HS-27A (cell line): ENCODE data around the gene TTC29.
"Not testable (repeated sequence)": the region's sequence is repeated elsewhere in the genome, so short reads cannot be mapped to it uniquely, and the experiment has no call there.

Experiments used
- DNase-seq: peaks from one replicate; pipeline ENCODE4 v3.0.0-alpha.2; 2012; ENCODE audit warnings: low read depth, missing footprints

Gene TTC29

GRCh38 chr4:146855761-146856160 lies 89.9 kb downstream of the TTC29 start:
- DNase-seq: no peak

GRCh38 chr4:146852360-146852759 lies 93.3 kb downstream of the TTC29 start:
- DNase-seq: no peak

DNA sequence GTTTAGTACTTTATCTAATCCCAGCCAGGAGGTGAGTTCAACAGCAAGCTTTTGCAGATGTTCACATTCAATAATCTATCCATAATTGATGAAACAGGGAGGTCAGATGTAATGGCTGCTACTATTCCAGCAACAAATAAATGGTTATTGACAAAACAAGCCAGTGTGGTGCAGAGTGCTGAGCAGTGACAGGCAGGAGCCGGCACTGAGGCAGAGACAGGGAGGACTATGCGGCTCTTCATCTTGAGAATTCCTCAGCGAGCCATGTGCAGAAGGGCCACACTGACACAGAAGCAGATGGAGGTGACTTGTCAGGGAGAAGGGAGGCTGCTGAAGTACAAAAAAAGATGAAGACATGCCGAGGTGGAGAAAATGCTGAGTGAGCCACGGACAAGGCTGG lies 98.3 kb downstream of the TTC29 start:
- no peak for DNase-seq

DNA sequence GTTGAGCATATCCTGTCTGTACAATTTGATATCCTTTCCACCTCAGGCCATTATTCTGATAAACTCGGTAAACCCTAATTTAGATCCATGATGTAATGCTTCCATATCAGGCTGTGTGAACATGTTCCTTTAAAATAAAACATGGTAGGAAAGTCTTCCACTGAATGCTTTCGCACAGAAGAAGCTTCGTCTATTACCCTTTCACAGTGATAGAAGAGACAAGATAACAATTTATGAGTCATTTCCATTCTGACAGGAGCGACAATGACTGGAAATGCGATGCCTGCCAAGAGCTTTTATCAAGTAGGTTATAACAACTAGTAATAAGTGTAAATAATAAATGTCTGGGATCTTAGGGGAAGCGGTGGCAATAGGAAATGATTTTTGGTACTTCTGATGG lies 98.8 kb downstream of the TTC29 start:
- no peak for DNase-seq

- DNase-seq: no peak
Measured at GRCh38 chr4:146844761-146845160, 100.9 kb downstream of the TTC29 start.

DNA sequence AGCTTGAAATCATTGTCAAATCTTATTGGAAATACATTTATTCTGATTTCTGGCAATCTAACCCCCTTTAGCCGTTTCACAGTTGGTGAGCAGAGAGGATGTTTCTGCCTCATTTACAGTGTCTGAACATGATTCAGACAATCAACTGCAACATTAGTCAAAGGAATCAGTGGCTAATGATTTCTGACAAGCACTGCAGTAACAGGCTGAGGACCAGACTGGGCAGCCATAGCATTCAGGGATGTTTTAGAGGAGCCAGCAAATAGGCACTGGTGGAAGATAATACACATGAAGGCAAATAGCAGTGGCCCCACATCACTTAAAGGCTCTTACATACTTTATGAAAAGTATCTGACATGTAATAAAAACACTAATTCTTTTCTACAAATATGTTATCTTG lies 102.8 kb downstream of the TTC29 start:
- no peak for DNase-seq

DNA sequence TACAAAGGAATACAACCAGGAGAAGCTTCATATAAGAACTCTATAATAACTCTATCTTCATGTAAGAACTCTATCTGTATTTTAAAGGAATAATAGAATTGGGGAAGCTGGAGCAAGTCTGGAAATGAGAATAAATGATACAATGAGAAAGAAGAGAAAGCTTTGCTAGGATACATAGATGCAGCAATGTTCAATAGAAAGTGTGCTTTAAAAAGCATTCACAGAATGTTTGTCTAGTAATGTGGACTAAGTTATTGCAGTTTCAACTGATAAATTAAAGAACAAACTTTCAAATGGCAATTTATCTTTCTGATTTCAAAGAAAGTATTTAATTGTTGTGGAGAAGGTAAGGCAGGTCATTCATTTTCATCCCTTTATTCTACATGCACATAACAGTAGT lies 104.9 kb downstream of the TTC29 start:
- no peak for DNase-seq

DNA sequence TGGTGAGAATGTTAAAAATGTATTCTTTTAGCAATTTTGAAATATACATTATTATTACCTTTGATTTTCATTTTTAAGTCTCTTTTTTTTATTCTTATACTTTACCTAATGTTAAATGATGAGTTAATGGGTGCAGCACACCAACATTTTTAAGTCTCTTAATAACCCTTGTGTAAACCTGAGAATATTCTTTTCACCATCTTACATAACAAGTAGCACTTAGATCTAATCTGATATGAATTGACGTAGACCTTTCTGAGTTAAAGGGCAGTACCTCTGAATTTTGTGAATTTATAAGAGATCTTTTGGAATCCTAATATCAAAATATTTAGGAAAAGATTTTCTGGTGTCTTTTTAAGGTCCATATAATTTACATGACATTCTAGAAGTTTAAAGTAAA lies 110.6 kb downstream of the TTC29 start:
- no peak for DNase-seq

GRCh38 chr4:146834263-146835034 lies 111.2 kb downstream of the TTC29 start:
- DNase-seq: no peak

DNA sequence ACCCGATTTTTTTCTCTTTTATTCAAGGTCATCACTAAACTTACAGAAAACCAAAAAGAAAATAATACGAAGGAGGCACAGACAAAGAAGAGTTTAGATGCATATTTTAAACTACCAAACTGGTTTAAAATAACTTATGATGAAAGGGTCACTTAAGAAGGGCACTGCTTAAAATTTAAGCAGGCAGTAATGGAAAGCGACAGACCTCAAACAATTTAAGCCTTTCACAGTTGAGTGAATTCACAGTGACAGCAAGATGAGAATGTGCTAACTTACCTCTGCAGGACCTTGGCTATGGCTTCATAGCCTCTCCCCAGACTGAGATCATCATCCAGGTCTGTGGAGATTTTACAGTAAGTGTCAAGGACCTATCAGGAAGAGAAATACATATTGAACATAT lies 112.1 kb downstream of the TTC29 start:
- DNase-seq: no peak

GRCh38 chr4:146822980-146823379 lies 122.7 kb downstream of the TTC29 start:
- not testable (repeated sequence) for DNase-seq

DNA sequence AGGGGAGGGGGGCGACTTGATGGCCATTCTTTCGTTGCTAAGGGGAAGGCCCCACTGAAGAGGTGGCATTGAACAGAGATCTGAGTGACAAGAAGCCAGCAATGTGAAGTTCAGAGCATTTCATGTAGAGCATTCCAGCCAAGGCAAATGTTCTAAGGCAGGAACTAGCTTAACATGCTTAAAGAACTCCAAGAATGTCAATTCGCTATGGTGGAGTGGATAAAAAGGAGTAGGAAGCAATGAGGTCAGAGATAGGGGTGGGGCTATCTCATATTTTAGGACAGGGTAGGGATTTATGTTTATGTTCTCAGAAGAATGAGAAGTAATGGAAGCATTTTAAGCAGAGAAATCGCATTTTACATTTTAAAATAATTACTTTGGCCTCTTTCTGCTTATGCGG lies 130.9 kb downstream of the TTC29 start:
- peak; percentile 4 for DNase-seq

GRCh38 chr4:146795711-146796110 lies 150.0 kb downstream of the TTC29 start:
- DNase-seq: no peak

- no peak for DNase-seq
Measured at GRCh38 chr4:146793727-146794126, 151.9 kb downstream of the TTC29 start.

DNA sequence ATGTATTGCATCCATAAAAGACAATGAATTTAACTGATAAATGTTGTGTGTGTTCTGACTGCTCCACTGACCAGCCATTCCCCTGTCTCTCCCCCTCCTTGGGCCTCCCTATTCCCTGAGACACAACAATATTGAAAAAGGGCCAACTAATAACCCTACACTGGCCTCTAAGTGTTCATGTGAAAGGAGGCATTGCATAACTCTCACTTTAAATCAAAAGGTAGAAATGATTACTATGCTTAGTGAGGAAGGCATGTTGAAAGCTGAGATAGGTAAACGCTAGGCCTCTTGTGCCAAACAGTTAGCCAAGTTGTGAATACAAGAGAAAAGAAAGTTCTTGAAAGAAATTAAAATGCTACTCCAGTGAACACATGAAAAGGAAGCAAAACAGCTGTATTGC lies 154.2 kb downstream of the TTC29 start:
- DNase-seq: no peak

DNA sequence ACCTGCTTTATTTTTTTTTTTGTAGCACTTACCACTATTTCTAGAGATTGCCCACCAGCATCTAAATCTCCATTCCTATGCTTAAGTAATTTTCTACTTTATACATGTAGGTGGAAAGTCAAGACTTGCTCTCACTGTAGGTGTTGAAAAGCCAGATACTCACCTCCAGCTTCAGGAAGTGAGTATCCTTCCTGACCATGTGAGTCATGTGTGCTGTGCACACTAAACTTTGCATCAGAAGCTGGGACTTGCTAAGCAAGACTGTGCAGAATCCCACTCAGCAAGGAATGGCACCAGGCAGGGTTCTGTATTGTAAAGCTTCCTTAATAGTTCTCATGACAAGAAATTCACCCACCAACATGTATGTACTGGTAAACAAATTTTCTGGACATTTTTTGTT lies 155.1 kb downstream of the TTC29 start:
- no peak for DNase-seq

DNA sequence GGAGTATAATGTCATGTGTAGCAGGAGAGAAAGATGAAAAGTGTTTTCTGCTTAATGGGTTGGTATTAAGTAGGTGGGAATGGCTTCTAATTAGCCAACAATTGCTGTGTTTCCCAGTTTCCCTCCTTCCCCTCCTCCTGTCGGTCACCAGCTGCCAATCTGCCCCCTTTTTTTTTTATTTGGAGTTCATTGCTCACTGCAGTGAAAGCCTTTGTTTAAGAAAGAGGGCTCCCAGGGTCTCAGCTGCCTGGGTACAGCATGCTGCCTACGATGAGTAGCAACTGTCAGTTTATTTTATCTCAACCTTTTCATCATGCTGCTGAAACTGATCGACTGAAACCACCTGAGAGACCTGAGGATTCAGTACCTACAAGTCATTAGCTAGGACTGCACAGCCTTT lies 157.9 kb downstream of the TTC29 start:
- no peak for DNase-seq

DNA sequence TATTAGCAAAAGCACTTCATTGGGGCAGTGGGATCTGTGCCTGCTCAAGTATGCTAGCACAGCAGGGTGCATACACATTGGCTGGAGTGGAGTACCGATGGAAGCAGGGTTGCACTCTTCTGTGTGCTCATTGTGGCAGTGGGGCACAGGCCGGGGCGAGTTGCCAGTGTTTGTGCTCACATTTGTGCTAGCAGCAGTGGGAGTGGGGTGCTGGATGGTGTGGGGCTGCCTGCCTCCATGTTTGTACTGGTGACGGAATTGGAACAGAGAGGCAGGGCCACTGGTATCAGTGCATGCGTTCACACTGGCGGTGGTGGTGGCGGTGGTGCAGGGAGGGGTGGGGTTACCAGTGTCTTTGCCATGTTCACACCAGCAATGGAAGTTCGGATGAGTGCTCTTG lies 169.0 kb downstream of the TTC29 start:
- DNase-seq: no peak

DNA sequence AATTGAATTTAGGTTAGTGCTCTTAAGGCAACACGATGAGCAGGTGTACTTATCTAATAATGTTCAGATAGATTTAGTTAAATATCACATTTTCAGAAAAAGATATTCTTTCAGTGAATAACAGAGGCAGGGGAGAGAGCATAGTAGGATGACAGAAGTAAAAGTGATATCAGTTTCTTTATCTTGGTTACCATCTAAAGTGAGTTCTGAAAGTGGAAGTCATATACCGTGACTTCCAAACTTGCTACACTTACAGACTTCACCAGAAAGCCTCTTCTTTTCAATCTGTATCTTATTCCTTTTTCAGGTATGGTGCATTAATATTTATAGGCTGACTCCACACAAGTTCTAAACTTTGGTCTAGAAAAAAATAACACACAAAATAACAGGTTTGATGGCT lies 182.1 kb downstream of the TTC29 start:
- DNase-seq: no peak

DNA sequence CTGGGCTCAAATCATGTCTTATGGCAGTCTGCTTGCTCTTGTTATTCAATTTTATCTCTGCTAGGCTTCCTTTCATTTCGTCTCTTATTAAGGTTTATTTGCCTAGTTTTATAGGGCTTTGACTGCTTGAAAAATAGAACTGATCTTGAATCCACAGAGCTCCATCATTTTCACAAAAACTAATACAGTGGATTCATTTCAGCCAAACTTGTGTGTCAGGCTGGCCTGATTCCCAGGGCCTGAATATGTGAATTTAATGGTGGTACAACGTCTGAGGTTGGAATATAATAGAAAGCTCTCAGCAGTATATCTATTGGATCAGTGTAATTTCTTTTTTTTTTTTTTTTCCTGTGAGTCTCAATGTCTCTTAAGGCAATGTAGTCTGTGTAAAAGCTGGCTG lies 183.6 kb downstream of the TTC29 start:
- no peak for DNase-seq

DNA sequence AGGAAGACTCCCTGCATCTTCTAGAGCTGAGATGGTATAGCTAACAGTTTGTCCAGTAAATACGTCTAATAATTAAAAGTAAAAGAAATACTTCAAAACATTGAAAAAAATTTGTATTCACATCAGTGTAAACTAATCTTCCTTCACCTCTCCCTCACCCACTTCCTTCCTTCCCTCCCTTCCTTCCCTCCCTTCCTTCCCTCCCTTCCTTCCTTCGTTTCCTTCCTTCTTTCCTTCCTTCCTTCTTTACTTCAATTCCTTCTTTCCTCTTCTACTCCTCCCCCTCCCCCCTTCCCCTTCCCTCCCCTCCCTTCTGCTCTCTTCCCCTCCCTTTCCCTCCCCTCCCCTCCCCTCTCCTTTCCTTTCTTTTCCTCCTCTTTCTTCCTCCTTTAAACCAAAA lies 203.2 kb downstream of the TTC29 start:
- DNase-seq: no peak

- no peak for DNase-seq
Measured at GRCh38 chr4:146739182-146739581, 206.5 kb downstream of the TTC29 start.

GRCh38 chr4:146723519-146723918 lies 222.1 kb downstream of the TTC29 start:
- DNase-seq: not testable (repeated sequence)

DNA sequence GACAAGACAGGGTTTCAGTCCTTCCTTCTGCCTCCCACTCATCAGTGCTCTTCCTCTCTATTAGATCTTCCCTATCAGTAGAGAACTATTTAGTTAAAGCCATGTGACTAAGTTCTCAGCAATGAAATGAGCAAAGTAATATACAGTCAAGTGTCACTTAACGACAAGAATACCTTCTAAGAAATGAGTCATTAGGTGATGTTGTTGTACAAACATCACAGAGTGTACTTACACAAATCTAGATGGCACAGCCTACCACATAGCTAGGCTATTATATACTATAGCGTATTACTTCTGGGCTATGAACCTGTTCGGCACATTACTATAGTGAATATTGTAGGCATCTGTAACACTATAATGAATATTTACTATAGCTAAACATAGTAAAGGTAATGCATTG lies 235.7 kb downstream of the TTC29 start:
- DNase-seq: no peak
